ENCODE results near the gene CHPT1. TPM values are rescaled to one million over a fixed set of nuclear protein-coding genes. Genes with fewer than 3 reads are reported as not detected.
A peak's percentile ranks its signal among the peaks of the same experiment; 100 is the strongest.

CHPT1 gene
- total and polyA plus RNA-seq, 2 donors (not counting 3 experiments of a cell fraction or from before 2014, with no cell fraction given) = 12.1 to 19.3 TPM

GRCh38 chr12:101745481-101745880 lies 48.0 kb downstream of the CHPT1 start:
- peaks cover 0 to 12% of the 10 kb centered on the region in 2 experiments for H3K36me3 ChIP-seq (ENCODE audit: control insufficient read depth in 2 of 2, extremely low read depth in 1 of 2, insufficient read depth in 2 of 2, low read length in 2 of 2)
- no peak for DNase-seq (ENCODE audit: low read depth, low spot score)
- H4K20me1 ChIP-seq (replicated peaks; ENCODE audit: control insufficient read depth, extremely low read depth, insufficient read depth, low read length) = no peaks in the 10 kb centered on the region
- TF ChIP-seq POLR2AphosphoS5 (IDR thresholded peaks at IDR 0.05; ENCODE audit: insufficient read depth, low read depth, low read length) (no peak), POLR2A (IDR thresholded peaks at IDR 0.05; ENCODE audit: low read depth, low read length) (no peak), MYC (IDR thresholded peaks at IDR 0.05; ENCODE audit: low read depth, low read length) (no peak), JUN (IDR thresholded peaks at IDR 0.05; ENCODE audit: borderline replicate concordance, insufficient read depth, insufficient read length, low read depth) (no peak), FOS (IDR thresholded peaks at IDR 0.05; ENCODE audit: borderline replicate concordance, insufficient read depth, low read length) (no peak), GATA2 (IDR thresholded peaks at IDR 0.05; ENCODE audit: insufficient read depth, insufficient read length, low read depth, low read length) (no peak), CTCF (IDR thresholded peaks at IDR 0.05; ENCODE audit: extremely low read depth in 1 of 2, insufficient read depth in 1 of 2, low read depth in 1 of 2, low read length in 2 of 2) (no peak), EZH2 (IDR thresholded peaks at IDR 0.05; ENCODE audit: borderline replicate concordance, low read depth, low read length, severe bottlenecking) (no peak), MAX (IDR thresholded peaks at IDR 0.05; ENCODE audit: insufficient read depth, insufficient read length) (no peak)
- intact Hi-C loops (cut with micrococcal nuclease) = no loop called here
- no peaks in the 10 kb centered on the region for H3K79me2 ChIP-seq (ENCODE audit: control insufficient read depth, insufficient read depth, low read length)
- H3K27me3 ChIP-seq (ENCODE audit: control insufficient read depth in 2 of 2, insufficient read depth in 2 of 2, low read length in 2 of 2) = no peaks in the 10 kb centered on the region
- H3K9me1 ChIP-seq (replicated peaks; ENCODE audit: control insufficient read depth, extremely low read depth, insufficient read depth, low read length) = no peaks in the 10 kb centered on the region
- CTCF ChIA-PET = interaction anchor here (2.7 kb wide), 1 partner anchor 14 kb away, joined by 18 read pairs; no protein-coding TSS in a partner anchor
- no peak overlapping the region for H3K4me2 ChIP-seq (ENCODE audit: insufficient read depth, low read length)
- H3K27ac ChIP-seq (ENCODE audit: insufficient read depth, low read depth, low read length) = no peak overlapping the region
- no TSS peak for BruUV-seq (replicated peaks)
- POLR2A ChIA-PET = no interaction called here
- FAIRE-seq = peak; percentile 48
- no peaks in the 10 kb centered on the region for H3K9me3 ChIP-seq (replicated peaks; ENCODE audit: control insufficient read depth, insufficient read depth, low read length)
- dilution Hi-C loops (cut with MboI; ENCODE audit: extremely low pct_ligation_motif_present, low sequenced_read_pairs) = no loop called here
- H3K4me3 ChIP-seq (replicated peaks in 1 of 3; ENCODE audit: insufficient read depth in 1 of 3, low read depth in 1 of 3, low read length in 3 of 3) = no peak overlapping the region
- no peaks in the 10 kb centered on the region for H3K4me1 ChIP-seq (ENCODE audit: control insufficient read depth, extremely low read depth, insufficient read depth, low read length)
- no peak overlapping the region for H2AFZ ChIP-seq (ENCODE audit: low read depth, low read length)
- H3K9ac ChIP-seq (replicated peaks; ENCODE audit: extremely low read depth, insufficient read depth, low read length) = no peak overlapping the region

All from endothelial cell of umbilical vein (primary cell).